ENCODE results near the gene RAPGEF2.

Gene RAPGEF2

GRCh38 chr4:159197885-159198269 is 95.0 kb downstream of the RAPGEF2 start:
- no peak overlapping the region for H3K4me3 ChIP-seq (ENCODE audit: low read length)
- no peak for TF ChIP-seq CTCF (conservative IDR thresholded peaks at IDR 0.05; ENCODE audit: low read depth, low read length)
- DNase-seq (ENCODE audit: low read depth) = no peak

GRCh38 chr4:159199826-159200225 is 96.9 kb downstream of the RAPGEF2 start:
- DNase-seq (ENCODE audit: low read depth) = no peak
- TF ChIP-seq CTCF (conservative IDR thresholded peaks at IDR 0.05; ENCODE audit: low read depth, low read length) = no peak

GRCh38 chr4:159201168-159201567 is 98.3 kb downstream of the RAPGEF2 start:
- TF ChIP-seq CTCF (conservative IDR thresholded peaks at IDR 0.05; ENCODE audit: low read depth, low read length) = no peak
- H3K4me3 ChIP-seq (ENCODE audit: low read length) = no peak overlapping the region
- no peak for DNase-seq (ENCODE audit: low read depth)

More at GRCh38 chr4:159199826-159200225, 96.9 kb downstream of the RAPGEF2 start:
- no peak overlapping the region for H3K4me3 ChIP-seq (ENCODE audit: low read length)

- no peak overlapping the region for H3K4me3 ChIP-seq (ENCODE audit: low read length)
- TF ChIP-seq CTCF (conservative IDR thresholded peaks at IDR 0.05; ENCODE audit: low read depth, low read length) = no peak
- no peak for DNase-seq (ENCODE audit: low read depth)
Observed at GRCh38 chr4:159204566-159204965, 101.7 kb downstream of the RAPGEF2 start.

GRCh38 chr4:159205466-159205865 is 102.6 kb downstream of the RAPGEF2 start:
- TF ChIP-seq CTCF (conservative IDR thresholded peaks at IDR 0.05; ENCODE audit: low read depth, low read length) = no peak
- no peak for DNase-seq (ENCODE audit: low read depth)
- H3K4me3 ChIP-seq (ENCODE audit: low read length) = no peak overlapping the region

- no peak overlapping the region for H3K4me3 ChIP-seq (ENCODE audit: low read length)
- TF ChIP-seq CTCF (conservative IDR thresholded peaks at IDR 0.05; ENCODE audit: low read depth, low read length) = no peak
- no peak for DNase-seq (ENCODE audit: low read depth)
Observed at GRCh38 chr4:159206427-159206871, 103.6 kb downstream of the RAPGEF2 start.

- no peak overlapping the region for H3K4me3 ChIP-seq (ENCODE audit: low read length)
- DNase-seq (ENCODE audit: low read depth) = no peak
- TF ChIP-seq CTCF (conservative IDR thresholded peaks at IDR 0.05; ENCODE audit: low read depth, low read length) = no peak
Observed at GRCh38 chr4:159209249-159209648, 106.4 kb downstream of the RAPGEF2 start.

Data from retinal pigment epithelial cell (primary cell).